OCI-M1 (cell line): ENCODE measurements around the gene LINGO4.

ENCODE experiments used
- DNase-seq: peaks from one replicate; lab custom pipeline; 2025; lab: John Stamatoyannopoulos, UW

Gene LINGO4

GRCh38 chr1:151814426-151814825 lies 9.2 kb upstream of the LINGO4 start:
- DNase-seq = no peak

GRCh38 chr1:151813271-151813977 lies 8.2 kb upstream of the LINGO4 start:
- DNase-seq = no peak

- no peak for DNase-seq
Measured at GRCh38 chr1:151811181-151811580, 6.0 kb upstream of the LINGO4 start.

GRCh38 chr1:151809985-151810556 lies 4.9 kb upstream of the LINGO4 start:
- DNase-seq = no peak

- DNase-seq = no peak
Measured at GRCh38 chr1:151809290-151809984, 4.2 kb upstream of the LINGO4 start.

- DNase-seq = no peak
Measured at GRCh38 chr1:151807766-151808165, 2.5 kb upstream of the LINGO4 start.

GRCh38 chr1:151807131-151807530 lies 1.9 kb upstream of the LINGO4 start:
- no peak for DNase-seq

GRCh38 chr1:151806170-151806569 lies 951 bp upstream of the LINGO4 start:
- DNase-seq = no peak

GRCh38 chr1:151803915-151804314 lies 1.3 kb downstream of the LINGO4 start:
- no peak for DNase-seq

GRCh38 chr1:151803164-151803563 lies 2.1 kb downstream of the LINGO4 start:
- DNase-seq = no peak

- no peak for DNase-seq
Measured at GRCh38 chr1:151802372-151802771, 2.8 kb downstream of the LINGO4 start.

- no peak for DNase-seq
Measured at GRCh38 chr1:151801846-151802245, 3.4 kb downstream of the LINGO4 start.

GRCh38 chr1:151801310-151801820 lies 3.9 kb downstream of the LINGO4 start:
- no peak for DNase-seq

GRCh38 chr1:151800830-151801229 lies 4.4 kb downstream of the LINGO4 start:
- DNase-seq = no peak

- DNase-seq = no peak
Measured at GRCh38 chr1:151799179-151800022, 5.8 kb downstream of the LINGO4 start.

- DNase-seq = no peak
Measured at GRCh38 chr1:151798571-151798970, 6.6 kb downstream of the LINGO4 start.

- DNase-seq = no peak
Measured at GRCh38 chr1:151790940-151791651, 14.1 kb downstream of the LINGO4 start.

- DNase-seq = peak; percentile 99
Measured at GRCh38 chr1:151790071-151790939, 14.9 kb downstream of the LINGO4 start, which contains the start of gene TDRKH. Gene TDRKH, minus strand, starts transcription at chr1:151790500. Its CDS starts 7,478 bp downstream, at chr1:151783022.

GRCh38 chr1:151787689-151788088 lies 17.5 kb downstream of the LINGO4 start:
- DNase-seq = no peak

GRCh38 chr1:151783796-151784195 lies 21.4 kb downstream of the LINGO4 start:
- peak; percentile 54 for DNase-seq
